Activated T-helper 2 cell treated with anti-CD3 and anti-CD28 coated beads, Interferon-gamma antibody, Interleukin-2, Interleukin-4, amounts not matched to agents 10 μg/mL and 5 μg/mL and 100 μg/mL, durations not matched to agents 14 hours and 24 hours and 36 hours (primary cell): ENCODE measurements around the gene FSTL1. TPM values are rescaled to one million over a fixed set of nuclear protein-coding genes. Genes with fewer than 3 reads are reported as not detected.

Experiments used
- DNase-seq: peaks from one replicate; pipeline ENCODE4 v3.0.0; 2021; ENCODE audit warnings: low spot score
- H3K27ac Mint-ChIP-seq: one replicate; pipeline ENCODE4 v1.8.0; 2021; ENCODE audit warnings: mixed read lengths
- H3K27me3 Mint-ChIP-seq: one replicate; pipeline ENCODE4 v1.8.0; 2021; ENCODE audit warnings: low read depth, mixed read lengths
- H3K36me3 Mint-ChIP-seq: one replicate; pipeline ENCODE4 v1.8.0; 2021; ENCODE audit warnings: low read depth, mixed read lengths
- H3K4me1 Mint-ChIP-seq: one replicate; pipeline ENCODE4 v1.8.0; 2021; ENCODE audit warnings: low read depth, mixed read lengths
- H3K4me3 Mint-ChIP-seq: one replicate; pipeline ENCODE4 v1.8.0; 2021; ENCODE audit warnings: low read depth, mild to moderate bottlenecking, moderate library complexity, mixed read lengths
- H3K9me3 Mint-ChIP-seq: one replicate; pipeline ENCODE4 v1.8.0; 2021; ENCODE audit warnings: mixed read lengths
- intact Hi-C: fragments of 100-400 bp; cut with micrococcal nuclease; formaldehyde crosslinking; loops from one replicate; pipeline ENCODE4 v1.15.1; 2023
- total RNA-seq: library from RNA; stranded (reverse); gene quantifications from 2 replicates; pipeline ENCODE4 v1.2.3, GENCODE V29; 2022

Gene FSTL1, protein sequence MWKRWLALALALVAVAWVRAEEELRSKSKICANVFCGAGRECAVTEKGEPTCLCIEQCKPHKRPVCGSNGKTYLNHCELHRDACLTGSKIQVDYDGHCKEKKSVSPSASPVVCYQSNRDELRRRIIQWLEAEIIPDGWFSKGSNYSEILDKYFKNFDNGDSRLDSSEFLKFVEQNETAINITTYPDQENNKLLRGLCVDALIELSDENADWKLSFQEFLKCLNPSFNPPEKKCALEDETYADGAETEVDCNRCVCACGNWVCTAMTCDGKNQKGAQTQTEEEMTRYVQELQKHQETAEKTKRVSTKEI
- total RNA-seq = 0.14 and 0.16 TPM in 2 replicates

DNA sequence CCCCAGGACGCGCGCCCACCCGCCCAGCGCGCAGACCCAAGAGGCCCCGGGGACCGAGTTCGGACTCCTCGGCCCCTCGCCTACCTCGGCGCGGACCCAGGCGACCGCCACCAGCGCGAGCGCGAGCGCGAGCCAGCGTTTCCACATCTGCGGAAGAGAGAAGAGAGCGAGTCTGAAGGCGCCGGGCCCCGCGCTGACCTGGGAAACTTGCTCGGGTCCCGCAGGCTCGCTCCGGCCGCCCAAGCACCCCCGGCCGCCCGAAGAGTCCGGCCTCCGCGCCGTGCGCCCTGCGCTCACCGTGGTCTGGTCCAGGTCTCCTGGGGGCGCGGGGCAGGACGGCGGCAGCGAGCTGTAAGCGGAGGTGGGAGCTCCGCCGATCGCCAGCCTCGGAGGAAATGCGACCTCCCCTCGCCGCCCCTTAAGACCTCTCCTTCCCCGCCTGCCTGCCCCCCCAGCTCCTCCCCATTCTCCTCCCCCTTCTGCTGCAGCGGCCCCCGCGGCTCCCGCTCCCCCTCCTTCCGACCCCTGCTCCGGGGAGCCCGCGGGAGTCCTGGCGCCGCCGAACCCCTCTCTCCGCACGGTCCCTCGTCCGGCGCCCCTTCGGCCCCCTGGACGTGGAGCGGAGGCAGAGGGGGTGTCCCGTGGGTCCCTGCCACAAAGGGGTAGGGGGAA is at the start of gene FSTL1:
TSS of gene FSTL1 (minus strand) at position 393 of the 672 bp plus-strand sequence. CDS start at position 147, 246 bp downstream.
- Mint-ChIP-seq H3K9me3 (no peaks in the 10 kb centered on the region), H3K4me1 (peaks cover 4% of the 10 kb centered on the region), H3K27me3 (peaks cover 59% of the 10 kb centered on the region), H3K36me3 (peaks cover 4% of the 10 kb centered on the region), H3K4me3 (peak within 1 kb of the TSS; percentile 73), H3K27ac (no peak within 1 kb of the TSS)
- DNase-seq = no peak
- intact Hi-C loops = no loop called here

DNA sequence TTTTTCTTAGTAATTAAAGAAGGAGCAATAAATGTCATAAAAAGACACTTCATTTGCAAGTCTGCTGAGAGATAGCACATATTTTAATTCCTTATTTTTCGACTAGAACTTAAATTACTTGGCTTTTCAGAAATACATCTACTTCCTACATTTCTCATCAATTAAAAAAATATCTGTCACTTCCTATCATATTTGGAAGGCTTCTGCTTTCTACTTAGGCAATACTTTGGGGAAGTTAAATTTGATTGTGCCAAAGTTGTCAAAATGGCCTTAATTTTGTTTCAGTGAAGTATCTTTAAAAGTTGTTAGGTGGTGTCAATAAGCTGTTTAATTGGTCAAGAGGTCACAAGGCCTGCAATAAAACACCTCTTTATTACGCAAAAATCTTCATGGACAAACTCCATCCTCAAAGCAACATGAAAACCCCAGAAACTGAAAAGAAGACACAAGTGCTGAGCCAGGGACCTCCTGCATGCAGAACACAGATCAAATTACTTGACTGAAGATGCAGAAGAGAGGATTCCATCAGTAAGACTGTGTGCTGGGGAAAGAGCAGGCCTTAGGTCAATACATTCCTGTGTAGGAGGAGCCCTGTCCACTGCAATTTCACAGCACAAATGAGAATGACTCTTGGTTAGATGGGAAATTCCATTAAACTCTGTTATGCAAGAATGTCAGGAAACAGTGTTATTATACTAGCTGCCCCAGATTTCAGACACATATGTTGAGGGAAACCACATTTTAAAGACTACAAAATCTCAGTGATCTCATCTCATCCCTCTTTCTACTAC is 48.0 kb upstream of the FSTL1 start:
- H3K4me1 Mint-ChIP-seq = no peaks in the 10 kb centered on the region
- no peak overlapping the region for H3K4me3 Mint-ChIP-seq
- no peak overlapping the region for H3K27ac Mint-ChIP-seq
- peaks cover 5% of the 10 kb centered on the region for H3K27me3 Mint-ChIP-seq
- DNase-seq = no peak
- intact Hi-C loops = no loop called here
- no peaks in the 10 kb centered on the region for H3K9me3 Mint-ChIP-seq
- no peaks in the 10 kb centered on the region for H3K36me3 Mint-ChIP-seq

DNA sequence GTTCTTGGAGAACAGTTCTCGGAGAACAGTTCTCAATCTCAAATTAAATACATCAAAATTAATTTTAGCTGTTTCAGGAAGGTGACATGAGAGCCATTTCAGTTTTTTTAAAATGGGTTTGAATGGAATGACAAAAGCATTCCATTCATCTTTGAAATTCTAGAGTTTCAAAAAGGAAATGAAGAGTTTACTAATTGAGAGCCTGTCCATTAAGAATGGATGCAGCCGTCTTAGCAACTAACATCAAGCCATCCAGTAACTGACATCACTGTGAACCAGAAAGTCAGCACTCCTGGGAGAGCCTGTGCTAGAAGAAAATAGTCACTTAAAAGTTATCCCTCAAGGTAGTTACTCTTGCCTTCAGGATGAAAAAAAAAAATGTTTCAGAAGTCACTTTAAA is 47.0 kb upstream of the FSTL1 start:
- no peaks in the 10 kb centered on the region for H3K9me3 Mint-ChIP-seq
- H3K36me3 Mint-ChIP-seq = no peaks in the 10 kb centered on the region
- no peaks in the 10 kb centered on the region for H3K4me1 Mint-ChIP-seq
- DNase-seq = no peak
- peaks cover 5% of the 10 kb centered on the region for H3K27me3 Mint-ChIP-seq
- no peak overlapping the region for H3K27ac Mint-ChIP-seq
- no peak overlapping the region for H3K4me3 Mint-ChIP-seq
- intact Hi-C loops = no loop called here

DNA sequence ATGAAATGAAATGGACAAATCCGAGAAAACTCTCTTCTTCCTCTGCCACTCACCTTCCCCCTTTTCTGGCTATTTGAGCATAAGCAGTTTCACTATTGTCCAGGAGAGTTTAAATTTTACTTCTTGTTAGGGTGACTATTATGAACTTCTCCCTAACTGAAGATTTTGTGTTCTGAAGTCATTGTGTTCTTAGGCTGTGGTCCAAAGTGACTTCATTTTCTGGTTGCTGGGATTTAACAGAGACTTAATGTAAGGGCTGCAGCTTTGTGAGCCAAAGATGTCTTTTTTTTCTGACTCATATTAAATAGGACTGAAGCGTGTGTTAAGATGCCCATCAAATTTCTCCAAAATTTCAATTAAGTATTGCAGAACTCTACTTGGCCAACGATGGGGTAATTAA is 46.5 kb upstream of the FSTL1 start:
- Mint-ChIP-seq H3K36me3 (no peaks in the 10 kb centered on the region), H3K4me1 (no peaks in the 10 kb centered on the region), H3K9me3 (no peaks in the 10 kb centered on the region), H3K4me3 (no peak overlapping the region), H3K27me3 (peaks cover 6% of the 10 kb centered on the region), H3K27ac (no peak overlapping the region)
- intact Hi-C loops = no loop called here
- DNase-seq = no peak

DNA sequence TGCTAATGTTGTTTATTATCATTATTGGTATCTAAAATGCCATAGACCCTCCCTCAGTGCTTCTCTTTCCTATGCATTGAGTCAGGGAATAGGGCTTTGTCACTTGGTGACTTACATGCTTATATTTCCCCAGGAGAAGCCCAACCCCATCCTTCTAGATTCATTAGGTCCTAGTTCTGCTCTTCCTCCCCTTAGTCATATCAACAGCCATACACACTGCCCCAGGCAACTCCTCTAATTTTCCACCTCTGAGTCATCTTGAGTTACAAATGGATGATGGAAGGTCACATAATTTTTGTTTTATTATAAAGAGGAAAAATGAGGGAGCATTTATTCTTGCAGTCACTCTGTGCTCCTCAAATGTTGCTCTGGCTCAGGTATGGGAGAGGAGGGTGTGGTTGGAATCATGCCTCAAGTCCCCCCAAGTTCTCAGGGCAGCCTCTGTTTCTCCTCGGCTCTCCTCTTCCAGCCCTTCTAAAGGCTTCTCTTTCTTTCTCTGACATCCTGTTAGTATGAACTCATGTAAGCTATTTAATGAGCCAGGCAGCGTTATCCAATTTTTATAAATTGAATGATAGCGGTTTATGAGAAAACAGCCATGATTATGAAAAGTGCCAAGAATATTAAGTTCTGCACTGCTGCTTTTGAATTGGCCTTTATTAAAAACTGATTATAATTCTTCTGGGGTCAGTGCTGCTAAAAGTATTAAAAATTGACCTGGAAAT is 45.6 kb upstream of the FSTL1 start:
- Mint-ChIP-seq H3K36me3 (no peaks in the 10 kb centered on the region), H3K27me3 (peaks cover 11% of the 10 kb centered on the region), H3K27ac (no peak overlapping the region), H3K4me1 (no peaks in the 10 kb centered on the region), H3K9me3 (no peaks in the 10 kb centered on the region), H3K4me3 (no peak overlapping the region)
- intact Hi-C loops = no loop called here
- DNase-seq = no peak

DNA sequence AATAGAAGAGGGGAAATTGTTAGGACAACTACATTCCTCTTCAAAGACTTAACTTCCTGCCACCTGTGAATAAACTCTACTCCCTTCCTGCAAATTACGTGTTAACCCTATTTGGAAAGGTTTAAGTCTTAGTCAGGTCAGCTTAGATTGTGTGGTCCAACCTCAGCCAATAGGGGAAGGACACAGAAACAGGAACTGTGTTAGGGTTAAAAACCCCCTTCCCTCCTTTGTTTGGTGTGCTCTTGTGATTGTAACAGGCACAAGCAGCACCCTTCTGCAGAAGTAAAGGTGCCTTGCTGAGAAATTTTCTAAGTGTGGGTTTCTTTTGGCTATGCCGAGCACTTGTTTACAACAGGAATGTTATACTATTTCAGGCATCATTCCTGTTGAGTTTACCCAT is 45.0 kb upstream of the FSTL1 start:
- H3K9me3 Mint-ChIP-seq = no peaks in the 10 kb centered on the region
- intact Hi-C loops = no loop called here
- no peaks in the 10 kb centered on the region for H3K36me3 Mint-ChIP-seq
- H3K27ac Mint-ChIP-seq = no peak overlapping the region
- H3K27me3 Mint-ChIP-seq = peaks cover 13% of the 10 kb centered on the region
- DNase-seq = no peak
- no peak overlapping the region for H3K4me3 Mint-ChIP-seq
- no peaks in the 10 kb centered on the region for H3K4me1 Mint-ChIP-seq

DNA sequence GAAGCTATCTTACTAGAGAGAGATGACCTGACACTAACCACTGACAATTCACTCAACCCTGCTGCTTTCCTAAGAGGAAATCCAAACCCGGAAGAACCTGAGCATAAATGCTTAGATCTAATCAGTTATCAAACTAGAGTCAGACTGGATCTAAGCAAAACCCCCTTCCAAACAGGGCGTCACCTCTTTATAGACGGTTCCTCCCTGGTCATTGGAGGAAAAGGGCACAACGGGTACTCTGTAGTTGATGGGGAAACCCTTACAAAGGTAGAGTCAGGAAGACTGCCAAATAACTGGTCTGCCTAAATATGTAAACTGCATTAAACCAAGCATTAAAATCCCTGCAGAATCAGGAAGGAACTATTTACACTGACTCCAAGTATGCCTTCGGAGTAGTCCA is 41.3 kb upstream of the FSTL1 start:
- intact Hi-C loops = no loop called here
- H3K36me3 Mint-ChIP-seq = no peaks in the 10 kb centered on the region
- peaks cover 9% of the 10 kb centered on the region for H3K27me3 Mint-ChIP-seq
- no peak overlapping the region for H3K27ac Mint-ChIP-seq
- DNase-seq = no peak
- H3K4me1 Mint-ChIP-seq = no peaks in the 10 kb centered on the region
- no peaks in the 10 kb centered on the region for H3K9me3 Mint-ChIP-seq
- H3K4me3 Mint-ChIP-seq = no peak overlapping the region

DNA sequence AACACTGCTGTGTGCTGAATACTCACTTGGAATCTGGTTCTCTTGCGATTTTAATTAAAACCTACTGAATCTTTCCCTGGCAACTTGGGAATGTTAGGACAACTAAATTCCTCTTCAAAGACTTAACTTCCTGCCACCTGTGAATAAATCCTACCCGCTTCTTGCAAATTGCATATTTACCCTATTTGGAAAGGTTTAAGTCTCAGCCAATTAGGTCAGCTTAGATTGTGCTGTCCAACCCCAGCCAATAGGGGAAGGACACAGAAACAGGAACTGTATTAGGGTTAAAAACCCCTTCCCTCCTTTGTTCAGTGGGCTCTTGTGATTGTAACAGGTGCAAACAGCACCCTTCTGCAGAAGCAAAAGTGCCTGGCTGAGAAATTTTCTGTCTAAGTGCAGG is 38.6 kb upstream of the FSTL1 start:
- H3K27me3 Mint-ChIP-seq = peaks cover 12% of the 10 kb centered on the region
- no peaks in the 10 kb centered on the region for H3K36me3 Mint-ChIP-seq
- H3K4me1 Mint-ChIP-seq = no peaks in the 10 kb centered on the region
- H3K27ac Mint-ChIP-seq = no peak overlapping the region
- H3K4me3 Mint-ChIP-seq = no peak overlapping the region
- no peak for DNase-seq
- intact Hi-C loops = no loop called here
- H3K9me3 Mint-ChIP-seq = no peaks in the 10 kb centered on the region

DNA sequence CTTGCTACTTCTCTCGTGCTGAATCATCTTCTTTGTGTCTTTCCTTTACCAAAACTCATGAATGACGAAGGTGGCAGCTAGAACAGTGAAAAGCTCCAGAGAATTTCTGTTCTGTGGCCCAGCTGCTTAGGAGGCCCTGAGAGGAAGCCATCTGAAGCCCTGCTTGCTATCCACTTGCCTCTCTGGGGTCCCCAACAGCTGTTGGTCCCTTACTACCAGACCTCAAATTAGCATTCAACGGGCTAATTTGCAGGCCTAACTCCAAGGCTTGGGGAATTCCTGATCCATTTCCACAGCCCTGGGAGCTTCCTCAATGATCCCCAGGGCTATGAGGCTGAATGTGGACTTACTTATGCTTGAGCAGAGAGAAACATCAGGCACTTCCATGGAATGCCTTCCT is 37.5 kb upstream of the FSTL1 start:
- DNase-seq = no peak
- intact Hi-C loops = no loop called here
- Mint-ChIP-seq H3K27ac (no peak overlapping the region), H3K36me3 (no peaks in the 10 kb centered on the region), H3K4me3 (no peak overlapping the region), H3K9me3 (no peaks in the 10 kb centered on the region), H3K27me3 (peaks cover 12% of the 10 kb centered on the region), H3K4me1 (no peaks in the 10 kb centered on the region)

DNA sequence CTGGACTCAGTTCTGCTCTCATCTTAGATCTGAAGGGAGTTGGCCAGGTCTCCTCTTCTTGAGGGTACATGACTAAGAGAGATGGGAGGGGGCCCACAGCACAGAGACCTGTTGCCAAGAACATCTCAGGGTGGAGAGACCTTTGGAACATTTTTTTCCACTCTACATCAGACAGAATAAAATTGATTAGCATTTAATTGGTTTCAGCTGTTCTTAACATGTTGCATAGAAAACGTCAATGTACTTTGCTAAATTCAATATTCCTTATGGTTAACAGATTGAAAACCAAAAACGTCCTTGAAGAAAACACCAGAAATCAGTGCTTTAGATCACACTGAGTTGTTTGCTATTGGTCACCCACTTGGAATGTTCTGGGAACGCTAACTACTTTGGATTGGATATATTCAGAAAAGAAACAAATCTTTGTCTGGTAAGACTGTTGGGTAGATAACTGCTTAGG is 36.4 kb upstream of the FSTL1 start:
- DNase-seq = no peak
- Mint-ChIP-seq H3K27ac (no peak overlapping the region), H3K36me3 (no peaks in the 10 kb centered on the region), H3K9me3 (no peaks in the 10 kb centered on the region), H3K4me1 (no peaks in the 10 kb centered on the region), H3K27me3 (peaks cover 10% of the 10 kb centered on the region), H3K4me3 (no peak overlapping the region)
- intact Hi-C loops = no loop called here

DNA sequence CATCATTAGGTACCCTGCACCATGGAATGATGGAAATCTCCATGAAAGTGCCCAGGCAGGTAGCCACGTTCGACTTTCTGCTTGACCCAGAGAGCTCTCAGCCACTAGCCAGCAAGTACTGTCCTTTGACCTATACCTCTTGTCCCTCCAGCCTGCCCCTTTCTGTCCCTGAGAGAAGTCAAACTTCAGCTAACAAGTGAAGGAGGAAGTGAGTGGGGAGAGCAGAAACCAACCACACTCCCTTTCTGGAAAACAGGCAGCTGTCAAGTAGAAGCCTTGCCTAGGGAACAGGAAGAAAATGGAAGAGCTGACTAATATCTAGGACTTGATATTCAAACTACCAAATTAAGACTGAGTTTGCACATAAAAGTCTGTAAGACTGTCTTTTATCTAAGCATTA is 30.3 kb upstream of the FSTL1 start:
- no peaks in the 10 kb centered on the region for H3K4me1 Mint-ChIP-seq
- H3K4me3 Mint-ChIP-seq = no peak overlapping the region
- H3K27ac Mint-ChIP-seq = no peak overlapping the region
- intact Hi-C loops = no loop called here
- no peaks in the 10 kb centered on the region for H3K36me3 Mint-ChIP-seq
- no peak for DNase-seq
- H3K27me3 Mint-ChIP-seq = no peaks in the 10 kb centered on the region
- H3K9me3 Mint-ChIP-seq = no peaks in the 10 kb centered on the region

DNA sequence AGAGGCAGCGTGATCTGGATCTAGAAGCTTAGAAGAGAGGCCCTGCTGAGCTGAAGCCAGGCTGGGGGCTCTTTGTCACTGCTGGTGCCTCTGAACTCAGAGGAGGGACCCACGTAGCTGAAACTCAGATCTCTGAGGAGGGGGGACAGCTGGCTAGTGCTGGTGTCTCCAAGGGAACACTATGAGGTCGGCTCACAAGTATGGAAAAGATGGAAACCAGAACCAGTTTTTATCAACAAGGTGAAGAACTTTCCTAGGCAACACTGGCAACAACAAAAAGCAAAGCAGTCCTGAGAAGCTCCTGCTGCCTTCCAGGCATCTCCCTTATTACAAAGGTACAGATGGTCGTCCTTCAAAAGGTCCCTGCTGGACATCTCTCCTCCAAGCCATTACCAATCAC is 27.0 kb upstream of the FSTL1 start:
- DNase-seq = no peak
- intact Hi-C loops = no loop called here
- H3K4me1 Mint-ChIP-seq = no peaks in the 10 kb centered on the region
- no peak overlapping the region for H3K4me3 Mint-ChIP-seq
- H3K36me3 Mint-ChIP-seq = no peaks in the 10 kb centered on the region
- no peaks in the 10 kb centered on the region for H3K9me3 Mint-ChIP-seq
- H3K27ac Mint-ChIP-seq = no peak overlapping the region
- no peaks in the 10 kb centered on the region for H3K27me3 Mint-ChIP-seq
